HG03196 (cell line): Measurements from ENCODE around the gene TMEM117.

Experiments
- ATAC-seq: cut with Tn5 transposase; IDR thresholded peaks from one replicate; pipeline ENCODE4 v1.9.1; 2021; ENCODE audit not compliant: unreplicated experiment

Gene TMEM117

DNA sequence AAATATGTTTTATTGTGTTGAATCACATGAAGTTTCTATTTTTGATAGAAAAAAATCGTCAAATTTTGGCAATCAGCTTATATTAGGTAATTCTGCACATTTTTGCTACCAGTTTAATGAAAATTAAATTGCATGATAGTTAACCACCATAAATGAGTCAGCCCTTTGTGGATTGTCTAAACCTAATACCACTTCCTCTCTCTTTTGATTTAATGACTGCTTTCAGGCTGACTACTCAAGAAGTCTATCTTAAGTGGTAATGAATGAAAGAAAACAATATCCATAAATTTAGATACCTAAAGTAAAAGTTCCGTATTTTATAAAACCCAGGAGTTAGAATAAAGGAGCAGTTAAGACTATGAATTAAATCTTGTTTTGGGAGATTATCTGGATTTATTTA lies 450.5 kb downstream of the TMEM117 start:
- ATAC-seq: no peak

DNA sequence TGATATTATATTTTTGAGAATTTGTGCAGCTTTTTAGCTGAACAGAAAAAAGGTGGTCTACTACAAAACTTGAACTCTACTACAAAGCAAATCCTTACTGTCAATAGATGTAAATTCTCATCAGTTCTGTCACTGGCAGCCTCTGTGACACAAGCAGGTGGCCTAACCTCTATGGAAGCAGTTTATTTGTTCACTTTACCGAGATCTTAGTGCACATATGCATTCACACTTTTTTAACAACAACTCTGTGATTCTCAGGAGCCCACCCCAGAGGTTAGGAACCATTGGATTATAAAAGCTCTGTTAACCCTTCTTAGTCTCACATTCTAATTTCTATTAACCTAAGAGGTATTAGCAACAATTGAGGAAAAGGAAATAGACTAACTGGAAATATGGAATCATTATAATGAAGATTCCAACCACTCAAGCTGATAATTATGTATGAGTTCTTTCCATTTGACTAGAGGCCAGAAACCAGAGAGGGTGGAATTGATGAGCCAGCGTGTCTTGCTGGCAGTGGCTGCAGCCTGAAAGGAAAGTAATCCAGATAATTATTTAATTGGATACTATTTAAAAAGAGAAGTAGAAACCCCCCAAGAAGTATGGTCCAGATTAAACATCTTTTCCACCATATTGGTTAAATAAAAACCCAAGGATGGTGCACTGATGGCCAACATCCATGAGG lies 451.1 kb downstream of the TMEM117 start:
- ATAC-seq: no peak

DNA sequence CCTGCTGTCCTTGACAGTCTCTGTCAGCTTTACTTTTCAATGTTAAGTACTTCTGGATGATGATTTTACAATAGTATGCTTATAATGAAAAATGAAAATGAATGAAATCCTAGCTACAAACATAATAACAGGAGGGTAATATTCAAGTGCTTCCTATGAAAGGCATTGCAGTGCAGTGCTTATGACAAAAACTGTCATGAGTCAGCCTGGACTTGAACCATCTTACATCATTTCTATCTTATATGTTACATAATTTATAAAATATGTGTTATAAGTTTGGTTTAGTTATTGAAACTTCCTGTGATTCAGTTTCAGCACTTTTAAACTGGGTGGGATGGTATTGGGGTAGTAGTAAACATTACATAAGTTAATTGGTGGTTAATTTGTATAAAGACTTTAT lies 451.7 kb downstream of the TMEM117 start:
- ATAC-seq: no peak

DNA sequence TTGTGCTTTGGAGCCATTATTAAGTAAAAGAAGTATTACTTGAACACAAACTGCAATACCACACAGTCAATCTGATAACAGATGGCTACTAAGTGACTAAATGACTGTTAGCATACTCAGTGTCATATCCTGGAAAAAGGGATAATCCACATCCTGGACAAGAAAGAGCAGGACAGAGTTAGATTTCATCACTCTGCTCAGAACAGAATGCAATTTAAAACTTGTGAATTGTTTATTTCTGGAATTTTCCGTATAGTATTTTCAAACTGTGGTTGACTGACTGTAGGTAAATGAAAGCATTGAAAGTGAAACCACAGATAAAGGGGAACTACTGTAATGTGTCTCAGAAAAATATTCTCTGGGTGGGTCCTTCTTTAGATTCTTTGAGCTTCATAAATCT lies 458.8 kb downstream of the TMEM117 start:
- peak; percentile 90 for ATAC-seq

DNA sequence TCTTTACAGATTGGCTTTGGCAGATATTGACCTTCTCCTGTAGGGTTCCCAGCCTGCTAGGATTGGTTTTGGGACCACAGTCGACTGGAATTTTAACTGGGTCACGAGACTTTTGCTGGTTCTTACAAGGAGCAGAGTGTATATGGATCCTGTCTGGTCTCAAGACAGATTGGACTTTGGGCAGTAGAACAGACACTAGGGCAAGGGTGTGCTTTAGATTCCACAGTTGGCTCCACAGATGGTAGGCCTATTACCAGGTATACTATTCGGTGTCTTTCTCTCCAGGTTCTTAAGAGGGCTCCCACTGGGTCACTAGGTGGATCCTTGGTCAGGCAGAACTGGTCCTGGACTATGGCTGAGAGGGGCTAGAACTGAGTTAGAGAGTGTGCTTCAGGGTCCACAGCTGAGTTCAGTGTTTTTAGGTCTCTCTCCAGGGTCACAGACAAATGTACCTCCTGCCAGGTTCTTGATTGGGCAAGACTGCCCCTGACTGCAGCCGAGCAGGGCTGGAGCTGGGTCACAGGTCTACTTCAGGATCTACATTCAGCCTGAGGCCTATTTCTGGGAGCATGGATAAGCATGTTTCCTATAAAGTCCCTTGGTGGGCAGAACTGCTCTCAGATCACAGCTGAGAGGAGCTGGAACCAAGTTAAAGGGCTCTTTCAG lies 460.2 kb downstream of the TMEM117 start:
- no peak for ATAC-seq

DNA sequence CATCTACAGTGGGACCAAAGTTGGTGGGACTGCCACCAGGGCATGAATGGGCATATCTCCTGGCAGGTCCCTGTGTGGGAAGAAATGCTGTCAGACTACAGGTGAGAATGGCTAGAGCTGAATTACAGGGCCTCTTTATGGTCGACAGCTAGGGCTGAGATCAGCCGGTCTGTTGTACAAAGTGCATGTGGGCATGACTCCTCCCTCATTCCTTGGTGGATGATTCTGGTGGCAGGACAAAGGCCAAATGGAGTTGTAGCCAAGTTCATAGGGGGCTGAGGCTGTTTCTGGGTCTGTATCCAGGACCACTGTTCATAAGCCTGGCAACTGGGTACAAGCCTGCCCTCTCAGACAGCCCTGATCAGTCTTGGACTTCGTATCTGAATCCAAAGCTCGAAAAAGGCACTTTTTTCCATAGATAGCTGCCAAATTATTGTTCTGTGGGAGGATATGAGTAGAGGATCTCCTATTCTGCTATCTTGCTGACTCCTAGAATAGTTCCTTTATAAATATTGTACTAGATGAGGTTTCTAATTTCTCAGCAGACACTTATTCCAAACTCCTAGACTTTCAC lies 460.8 kb downstream of the TMEM117 start:
- ATAC-seq: no peak

DNA sequence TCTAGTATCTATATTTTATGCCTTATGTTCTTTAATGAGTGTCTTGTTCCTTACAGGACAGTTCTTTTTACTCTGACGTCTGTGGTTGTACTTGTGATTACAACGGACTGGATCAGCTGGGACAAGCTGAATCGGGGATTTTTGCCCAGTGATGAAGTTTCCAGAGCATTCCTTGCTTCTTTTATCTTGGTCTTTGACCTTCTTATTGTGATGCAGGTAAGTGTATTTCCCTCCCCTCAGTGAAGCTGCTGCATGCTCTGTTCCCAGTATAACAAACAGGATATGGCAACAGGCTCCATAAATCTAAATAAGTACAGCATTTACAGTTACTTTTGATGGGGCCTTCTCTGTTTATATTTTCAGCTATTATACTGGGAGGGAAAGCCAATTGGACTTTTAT lies 463.6 kb downstream of the TMEM117 start:
- no peak for ATAC-seq

DNA sequence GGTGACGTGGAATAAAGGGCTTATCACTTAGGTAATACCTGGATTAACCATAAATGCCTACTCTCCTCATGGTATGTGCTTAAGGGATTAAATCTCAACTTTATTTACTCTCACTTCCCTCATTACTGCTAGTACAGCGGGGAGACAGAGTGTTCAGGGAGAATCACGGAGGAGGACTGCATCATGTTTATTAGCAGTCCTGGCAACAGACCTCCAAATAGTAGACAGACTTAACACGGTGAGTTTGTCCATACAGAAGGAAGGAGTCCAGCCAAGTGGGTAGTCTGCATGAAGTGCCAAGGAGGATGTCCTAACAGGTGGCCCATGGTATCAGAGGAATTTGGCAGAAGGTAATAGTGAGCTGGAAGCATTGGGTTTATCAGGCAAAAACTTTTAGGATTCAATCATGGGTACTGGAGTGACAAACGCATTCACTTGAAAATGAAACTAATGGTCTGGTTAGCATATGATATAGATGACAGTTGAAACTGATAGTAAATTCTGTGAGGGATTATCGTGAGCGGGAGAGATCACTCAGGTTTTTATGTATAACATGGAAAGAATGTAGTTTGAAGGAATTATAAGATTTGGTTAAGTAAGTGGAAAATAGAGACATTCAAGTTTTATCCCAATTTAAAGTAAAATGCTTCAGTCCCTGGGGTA lies 471.8 kb downstream of the TMEM117 start:
- ATAC-seq: no peak

DNA sequence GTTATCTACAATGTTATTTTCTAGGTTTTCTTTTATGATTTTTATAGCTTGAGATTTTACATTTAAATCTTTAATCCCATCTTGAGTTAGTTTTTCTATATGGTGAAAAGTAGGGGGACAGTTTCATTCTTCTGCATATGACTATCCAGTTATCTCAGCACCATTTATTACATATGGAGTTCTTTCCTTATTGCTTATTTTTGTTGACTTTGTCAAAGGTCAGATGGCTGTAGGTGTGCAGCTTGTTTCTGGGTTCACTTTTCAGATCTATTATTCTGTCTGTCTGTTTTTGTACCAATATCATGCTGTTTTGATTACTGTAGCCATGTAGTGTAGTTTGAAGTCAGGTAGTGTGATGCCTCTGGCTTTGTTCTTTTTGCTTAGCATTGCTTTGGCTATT lies 477.3 kb downstream of the TMEM117 start:
- ATAC-seq: no peak

DNA sequence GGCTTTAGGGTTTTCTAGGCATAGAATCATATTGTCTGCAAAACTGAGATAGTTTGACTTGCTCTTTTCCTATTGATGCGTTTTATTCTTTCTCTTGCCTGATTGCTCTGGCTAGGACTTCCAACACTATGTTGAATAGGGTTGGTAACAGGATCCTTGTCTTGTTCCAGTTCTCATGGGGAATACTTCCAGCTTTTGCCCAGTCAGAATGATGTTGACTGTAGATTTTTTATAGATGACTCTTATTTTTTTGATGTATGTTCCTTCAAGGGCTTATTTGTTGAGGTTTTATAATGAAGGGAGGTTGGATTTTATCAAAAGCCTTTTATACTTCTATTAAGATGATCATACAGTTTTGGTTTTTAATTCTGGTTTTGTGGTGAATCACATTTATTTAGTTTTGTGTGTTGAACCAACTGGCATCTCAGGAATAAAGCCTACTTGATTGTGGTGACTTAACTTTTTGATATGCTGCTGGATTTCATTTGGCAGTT lies 478.2 kb downstream of the TMEM117 start:
- no peak for ATAC-seq

DNA sequence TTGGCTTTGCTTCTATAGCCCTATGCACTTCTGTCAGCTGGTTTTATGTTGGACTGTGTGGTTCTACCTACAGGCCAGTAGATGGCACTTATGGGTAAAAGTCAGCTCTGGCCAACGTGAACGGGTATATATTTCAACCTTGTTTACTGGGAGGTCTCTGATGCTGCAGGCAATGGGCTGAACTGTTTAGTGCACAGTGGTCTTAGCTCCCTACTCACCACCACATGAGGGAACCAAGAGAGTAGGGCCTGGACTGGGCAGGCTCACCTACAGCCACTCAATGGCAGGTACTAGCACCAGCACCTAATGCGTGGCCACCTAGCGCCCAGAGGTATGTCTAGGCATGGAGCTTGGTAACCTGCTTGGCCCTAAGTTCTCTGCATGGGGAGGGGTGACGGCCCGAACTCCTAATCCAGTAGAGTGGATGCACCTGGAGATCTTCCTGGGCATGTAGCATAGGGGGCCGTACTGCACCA lies 481.8 kb downstream of the TMEM117 start:
- no peak for ATAC-seq

DNA sequence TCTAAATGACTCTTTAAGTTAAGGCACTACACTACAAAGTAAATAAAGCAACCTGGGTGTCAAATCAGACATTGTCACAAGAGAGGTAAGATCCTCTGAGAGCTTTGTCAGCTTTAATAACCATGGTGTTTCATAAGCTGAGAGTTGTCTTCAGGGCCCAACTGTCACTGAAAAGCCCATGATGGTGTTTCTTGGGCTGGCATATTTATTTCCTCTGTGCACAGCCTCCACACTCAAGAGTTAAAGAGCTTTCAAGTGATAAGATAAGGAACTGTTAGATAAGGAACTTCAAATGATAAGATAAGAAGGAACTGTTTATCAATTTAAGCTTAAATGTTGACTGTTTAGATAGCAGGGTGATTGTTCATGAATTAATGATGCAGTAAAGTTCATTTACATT lies 495.4 kb downstream of the TMEM117 start:
- ATAC-seq: no peak

DNA sequence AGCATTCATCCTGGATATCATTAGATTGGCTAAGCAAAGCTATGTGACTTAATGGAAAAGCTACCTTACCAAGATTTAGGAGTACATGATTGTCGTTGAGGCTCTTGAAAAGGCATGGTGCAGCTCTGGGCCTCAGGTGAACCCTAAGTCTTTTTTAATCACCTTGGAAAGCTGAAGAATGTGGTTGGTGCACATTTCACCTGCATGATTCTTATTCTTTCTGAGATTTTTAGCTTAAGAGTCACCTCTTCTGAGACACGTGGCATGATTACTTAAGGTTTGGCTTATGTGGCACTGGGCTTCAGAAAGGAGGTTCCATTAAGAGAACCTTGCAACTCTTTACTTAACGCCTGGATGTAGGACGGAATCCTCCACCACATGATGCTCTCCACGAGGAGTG lies 498.5 kb downstream of the TMEM117 start:
- ATAC-seq: no peak

DNA sequence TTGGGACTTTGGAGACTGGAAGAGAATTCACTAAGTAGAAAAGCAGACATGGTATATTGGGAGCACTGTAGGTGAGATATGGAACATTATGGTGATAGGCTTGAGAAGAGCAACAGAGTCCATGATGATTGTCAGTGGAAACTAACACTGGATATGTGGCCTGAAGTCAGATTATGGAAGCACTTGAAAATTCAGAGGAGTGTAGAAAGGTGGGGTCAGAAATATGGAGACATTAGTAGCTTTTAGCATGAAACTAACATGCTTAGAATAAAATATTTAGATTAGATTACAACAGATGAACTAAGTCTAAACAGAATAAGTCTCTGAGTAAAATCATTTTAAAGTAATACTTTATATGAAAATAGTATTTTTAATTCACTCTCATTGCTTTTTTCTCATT lies 499.1 kb downstream of the TMEM117 start:
- ATAC-seq: no peak

DNA sequence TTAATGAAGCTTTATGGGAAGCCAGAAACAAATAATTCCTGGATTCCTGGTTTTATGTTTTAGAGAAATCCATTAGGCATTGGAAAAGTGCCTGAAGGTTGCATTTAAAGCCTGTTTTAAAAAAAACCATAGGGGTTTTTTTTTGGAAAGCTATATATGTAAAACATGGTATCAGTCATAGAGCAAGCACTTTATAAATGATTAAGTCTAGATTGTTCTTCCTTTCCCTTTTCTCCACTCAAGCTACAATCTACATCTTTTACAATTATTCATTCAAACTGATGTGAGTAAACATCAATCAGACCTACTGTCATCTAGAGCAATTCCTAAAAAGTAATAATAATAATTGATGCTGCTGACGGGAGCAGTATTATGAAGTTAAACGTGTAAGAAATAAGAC lies 500.7 kb downstream of the TMEM117 start:
- no peak for ATAC-seq

DNA sequence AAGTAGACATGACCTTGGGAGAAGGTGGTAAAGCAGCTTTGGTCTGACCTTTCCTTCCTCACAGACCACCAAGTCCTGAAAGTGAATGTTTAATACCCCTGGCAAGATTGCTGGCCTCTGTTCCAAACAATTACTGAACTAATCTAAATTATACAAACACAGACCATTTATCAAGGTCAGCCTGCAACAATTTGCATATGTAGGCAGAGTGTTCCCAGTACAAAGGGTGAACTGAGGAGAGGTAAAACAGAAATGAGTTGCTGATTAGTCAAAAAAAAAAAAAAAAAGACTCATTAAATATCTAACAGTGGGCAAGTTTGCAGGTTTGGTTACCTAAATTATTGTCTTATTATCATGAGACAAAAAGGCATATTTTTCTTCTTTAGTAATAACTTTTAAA lies 506.5 kb downstream of the TMEM117 start:
- ATAC-seq: no peak

DNA sequence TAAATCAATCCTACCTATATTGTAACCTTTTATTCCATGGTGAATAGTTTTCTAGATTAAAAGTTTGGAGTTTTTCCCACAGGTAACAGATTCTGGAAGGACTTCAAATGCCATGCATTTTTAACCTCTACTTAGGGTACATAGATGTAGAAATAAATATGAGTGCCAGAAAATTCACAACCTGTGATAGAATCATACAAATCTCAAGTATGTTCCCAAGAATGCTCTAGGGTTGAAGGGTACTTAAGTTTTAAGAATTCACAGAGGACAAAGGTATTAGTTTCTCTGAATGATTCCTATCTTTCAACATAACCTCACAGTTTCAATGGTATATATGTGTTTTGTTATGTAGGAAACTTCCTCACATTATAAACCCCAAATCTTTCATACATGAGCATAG lies 511.3 kb downstream of the TMEM117 start:
- ATAC-seq: no peak

DNA sequence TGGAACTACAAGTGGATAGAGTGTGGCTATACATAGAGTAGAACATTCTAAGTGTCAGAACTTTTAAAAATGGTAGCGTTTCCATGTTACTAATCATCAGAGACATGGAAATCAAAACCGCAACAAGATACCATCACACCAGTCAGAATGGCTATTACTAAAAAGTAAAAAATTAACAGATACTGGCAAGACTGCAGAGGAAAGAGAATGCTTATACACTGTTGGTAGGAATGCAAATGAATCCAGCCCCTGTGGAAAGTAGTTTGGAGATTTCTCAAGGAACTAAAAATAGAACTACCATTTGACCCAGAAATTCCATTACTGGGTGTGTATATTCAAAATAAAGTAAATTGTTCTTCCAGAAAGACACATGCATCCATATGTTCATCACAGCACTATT lies 521.6 kb downstream of the TMEM117 start:
- no peak for ATAC-seq

DNA sequence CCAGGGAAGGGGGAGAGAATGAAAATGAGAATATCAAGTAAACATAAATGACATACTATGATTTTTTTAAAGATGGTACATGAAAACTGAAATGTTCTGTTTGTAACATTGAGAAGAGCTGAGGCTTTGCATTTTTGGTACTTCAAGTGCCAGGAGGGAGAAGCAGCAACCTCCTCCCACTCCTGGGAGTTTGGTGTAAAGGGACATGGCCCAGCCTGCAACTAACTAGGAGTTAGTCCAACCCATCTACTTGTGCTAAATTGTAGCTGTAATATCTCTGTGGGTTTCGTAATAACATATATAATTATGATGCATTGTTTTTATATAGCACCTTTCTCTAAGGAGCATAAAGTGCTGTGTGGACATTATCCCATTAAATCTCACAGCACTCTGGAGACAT lies 522.8 kb downstream of the TMEM117 start:
- no peak for ATAC-seq

DNA sequence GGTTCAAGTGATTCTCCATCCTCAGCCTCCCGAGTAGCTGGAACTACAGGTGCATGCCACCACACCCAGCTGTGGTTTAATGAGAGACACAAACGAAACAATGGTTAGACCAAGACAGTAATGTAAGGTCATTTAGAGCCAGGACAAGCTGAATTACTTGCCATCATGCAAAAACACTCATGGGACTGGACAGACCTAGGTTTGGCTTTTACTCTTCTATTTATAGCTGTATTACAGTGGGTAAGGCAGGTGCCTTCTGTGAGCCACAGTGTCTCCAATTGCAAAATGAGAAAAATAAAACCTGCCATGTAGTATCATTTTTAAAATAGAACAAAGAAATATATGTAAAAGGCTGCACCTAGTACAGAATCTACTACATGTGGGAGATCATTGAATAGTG lies 527.1 kb downstream of the TMEM117 start:
- no peak for ATAC-seq

DNA sequence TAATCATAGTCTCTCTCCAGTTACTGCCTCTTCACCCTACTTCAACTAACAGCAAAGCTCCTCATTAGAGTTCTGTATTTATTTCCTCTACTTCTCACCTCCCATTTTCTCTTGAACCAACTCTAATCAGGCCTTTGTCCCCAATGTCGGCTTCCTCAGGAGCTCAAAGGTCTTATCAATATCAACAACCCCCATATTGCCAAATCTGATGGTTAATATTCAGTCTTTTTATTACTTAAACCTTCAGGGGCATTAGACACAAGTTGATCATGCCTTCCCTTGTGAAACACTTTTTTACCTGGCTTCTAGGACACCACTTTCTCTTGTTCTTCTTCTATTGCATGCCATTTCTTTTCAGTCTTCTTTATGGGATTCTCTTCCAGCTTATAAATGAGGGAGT lies 531.3 kb downstream of the TMEM117 start:
- no peak for ATAC-seq

DNA sequence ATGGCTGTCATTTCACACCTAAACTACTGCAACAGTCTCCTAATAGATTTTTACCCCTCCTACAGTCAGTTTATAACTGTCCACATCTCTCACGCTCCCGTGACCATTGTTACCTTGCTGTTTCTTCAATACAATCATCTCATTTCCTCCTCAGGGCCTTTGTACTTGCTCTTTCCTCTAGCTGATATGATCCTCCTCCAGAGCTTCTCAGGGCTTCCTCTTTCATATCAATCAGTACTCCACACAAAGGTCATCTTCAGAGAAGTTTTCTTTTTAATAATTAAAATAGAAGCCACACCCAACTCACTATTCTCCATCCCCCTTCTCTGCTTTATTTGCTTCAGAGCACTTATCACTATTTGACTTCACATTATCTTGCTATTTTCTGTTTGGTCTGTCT lies 532.0 kb downstream of the TMEM117 start:
- ATAC-seq: no peak
